Measurements from ENCODE around the gene CDRT15L2.
"Not testable (repeated sequence)": the region's sequence is repeated elsewhere in the genome, so short reads cannot be mapped to it uniquely, and the experiment has no call there.

Gene CDRT15L2

DNA sequence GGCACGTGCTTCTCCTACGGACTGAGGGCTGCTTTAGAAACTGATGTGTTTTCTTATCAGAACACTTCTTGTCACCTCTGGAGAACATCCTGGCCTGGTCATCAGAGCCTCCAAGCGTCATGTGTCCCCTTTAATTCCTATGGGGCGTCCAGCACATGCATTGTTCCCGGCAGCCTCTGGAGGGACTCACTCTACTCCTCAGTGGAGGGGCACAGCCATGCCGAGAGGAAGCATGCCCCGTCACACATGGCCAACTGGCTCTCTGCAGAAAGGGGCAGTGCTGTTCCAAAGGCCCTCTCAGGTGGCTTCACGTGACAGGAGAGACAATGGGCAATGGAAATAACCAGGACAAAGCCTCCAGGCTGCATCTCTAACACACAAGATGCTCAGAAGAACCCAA lies 31.8 kb downstream of the CDRT15L2 start:
- no peak for DNase-seq (ENCODE audit: low read depth)
- H3K4me3 ChIP-seq (ENCODE audit: low read length): no peak overlapping the region
- TF ChIP-seq, protein P1, sequence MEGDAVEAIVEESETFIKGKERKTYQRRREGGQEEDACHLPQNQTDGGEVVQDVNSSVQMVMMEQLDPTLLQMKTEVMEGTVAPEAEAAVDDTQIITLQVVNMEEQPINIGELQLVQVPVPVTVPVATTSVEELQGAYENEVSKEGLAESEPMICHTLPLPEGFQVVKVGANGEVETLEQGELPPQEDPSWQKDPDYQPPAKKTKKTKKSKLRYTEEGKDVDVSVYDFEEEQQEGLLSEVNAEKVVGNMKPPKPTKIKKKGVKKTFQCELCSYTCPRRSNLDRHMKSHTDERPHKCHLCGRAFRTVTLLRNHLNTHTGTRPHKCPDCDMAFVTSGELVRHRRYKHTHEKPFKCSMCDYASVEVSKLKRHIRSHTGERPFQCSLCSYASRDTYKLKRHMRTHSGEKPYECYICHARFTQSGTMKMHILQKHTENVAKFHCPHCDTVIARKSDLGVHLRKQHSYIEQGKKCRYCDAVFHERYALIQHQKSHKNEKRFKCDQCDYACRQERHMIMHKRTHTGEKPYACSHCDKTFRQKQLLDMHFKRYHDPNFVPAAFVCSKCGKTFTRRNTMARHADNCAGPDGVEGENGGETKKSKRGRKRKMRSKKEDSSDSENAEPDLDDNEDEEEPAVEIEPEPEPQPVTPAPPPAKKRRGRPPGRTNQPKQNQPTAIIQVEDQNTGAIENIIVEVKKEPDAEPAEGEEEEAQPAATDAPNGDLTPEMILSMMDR (IDR thresholded peaks at IDR 0.05; ENCODE audit: insufficient read depth, low read depth, low read length, missing control alignments): no peak

DNA sequence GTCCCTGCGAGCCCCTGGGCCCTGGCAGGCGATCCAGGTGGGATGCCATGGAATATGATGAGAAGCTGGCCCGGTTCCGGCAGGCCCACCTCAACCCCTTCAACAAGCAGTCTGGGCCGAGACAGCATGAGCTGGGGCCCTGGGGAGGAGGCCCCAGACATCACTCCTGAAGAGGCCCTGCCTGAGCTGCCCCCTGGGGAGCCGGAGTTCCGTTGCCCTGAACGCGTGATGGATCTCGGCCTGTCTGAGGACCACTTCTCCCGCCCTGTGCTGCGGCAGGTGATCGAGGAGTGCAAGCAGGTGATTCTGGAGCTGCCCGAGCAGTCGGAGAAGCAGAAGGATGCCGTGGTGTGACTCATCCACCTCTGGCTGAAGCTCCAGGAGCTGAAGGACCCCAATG lies 33.1 kb downstream of the CDRT15L2 start:
- TF ChIP-seq, protein P1 (IDR thresholded peaks at IDR 0.05; ENCODE audit: insufficient read depth, low read depth, low read length, missing control alignments): no peak
- H3K4me3 ChIP-seq (ENCODE audit: low read length): no peak overlapping the region
- DNase-seq (ENCODE audit: low read depth): no peak

DNA sequence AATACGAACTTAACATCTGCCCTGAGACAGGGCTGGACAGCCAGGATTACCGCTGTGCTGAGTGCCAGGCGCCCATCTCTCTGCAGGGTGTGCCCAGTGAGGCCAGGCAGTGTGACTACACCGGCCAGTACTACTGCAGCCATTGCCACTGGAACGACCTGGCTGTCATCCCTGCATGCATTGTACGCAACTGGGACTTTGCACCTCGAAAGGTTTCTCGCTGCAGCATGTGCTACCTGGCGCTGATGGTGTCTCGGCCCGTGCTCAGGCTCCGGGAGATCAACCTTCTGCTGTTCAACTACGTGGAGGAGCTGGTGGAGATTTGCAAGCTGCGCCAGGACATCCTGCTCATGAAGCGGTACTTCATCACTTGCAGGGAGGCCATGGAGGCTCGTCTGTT lies 33.7 kb downstream of the CDRT15L2 start:
- TF ChIP-seq, protein P1 (IDR thresholded peaks at IDR 0.05; ENCODE audit: insufficient read depth, low read depth, low read length, missing control alignments): no peak
- H3K4me3 ChIP-seq (ENCODE audit: low read length): no peak overlapping the region
- no peak for DNase-seq (ENCODE audit: low read depth)

DNA sequence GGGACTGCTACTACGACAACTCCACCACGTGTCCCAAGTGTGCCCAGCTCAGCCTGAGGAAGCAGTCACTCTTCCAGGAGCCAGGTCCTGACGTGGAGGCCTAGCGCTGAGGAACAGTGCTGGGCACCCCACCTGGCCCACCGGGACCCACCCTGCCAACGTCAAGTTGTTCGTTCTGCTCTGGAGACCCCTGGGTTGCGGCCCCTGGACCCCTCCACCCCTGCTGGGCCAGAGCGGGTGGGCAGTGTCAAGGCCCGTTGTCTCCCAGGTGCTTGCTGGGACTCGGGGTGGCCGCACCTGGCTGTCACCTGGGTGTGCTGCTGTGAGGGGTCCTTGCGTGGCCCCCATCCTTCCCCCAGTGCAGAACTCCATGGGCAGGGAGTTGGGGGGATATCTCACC lies 34.4 kb downstream of the CDRT15L2 start:
- no peak for DNase-seq (ENCODE audit: low read depth)
- TF ChIP-seq, protein P1 (IDR thresholded peaks at IDR 0.05; ENCODE audit: insufficient read depth, low read depth, low read length, missing control alignments): no peak
- H3K4me3 ChIP-seq (ENCODE audit: low read length): no peak overlapping the region

DNA sequence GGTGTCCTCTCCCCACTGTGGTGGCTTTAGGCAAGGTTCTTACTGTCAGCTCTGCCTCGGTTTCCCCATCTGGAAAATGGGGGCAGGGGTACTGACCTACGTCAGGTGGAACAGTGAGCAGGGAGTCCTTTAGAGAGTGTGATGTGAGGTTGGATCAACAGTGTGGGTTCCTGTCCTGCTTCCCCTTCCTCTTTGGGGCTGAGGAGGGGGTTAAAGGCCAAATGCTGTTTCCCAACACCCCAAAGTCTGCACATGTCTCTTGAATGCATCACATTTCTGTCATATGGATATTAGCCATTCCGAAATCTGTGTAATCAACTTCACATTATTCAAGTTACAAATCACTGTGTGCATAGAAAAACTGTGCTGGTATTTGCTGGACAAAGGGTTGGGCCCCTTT lies 35.9 kb downstream of the CDRT15L2 start:
- not testable (repeated sequence) for H3K4me3 ChIP-seq (ENCODE audit: low read length); DNase-seq (ENCODE audit: low read depth)
